EL (cell line): ENCODE measurements around the gene HAUS8.
"Not testable (repeated sequence)": the region's sequence is repeated elsewhere in the genome, so short reads cannot be mapped to it uniquely, and the experiment has no call there.

Experiments
- DNase-seq: peaks from one replicate; pipeline ENCODE4 v3.0.0-alpha.2; 2016

HAUS8 gene, protein sequence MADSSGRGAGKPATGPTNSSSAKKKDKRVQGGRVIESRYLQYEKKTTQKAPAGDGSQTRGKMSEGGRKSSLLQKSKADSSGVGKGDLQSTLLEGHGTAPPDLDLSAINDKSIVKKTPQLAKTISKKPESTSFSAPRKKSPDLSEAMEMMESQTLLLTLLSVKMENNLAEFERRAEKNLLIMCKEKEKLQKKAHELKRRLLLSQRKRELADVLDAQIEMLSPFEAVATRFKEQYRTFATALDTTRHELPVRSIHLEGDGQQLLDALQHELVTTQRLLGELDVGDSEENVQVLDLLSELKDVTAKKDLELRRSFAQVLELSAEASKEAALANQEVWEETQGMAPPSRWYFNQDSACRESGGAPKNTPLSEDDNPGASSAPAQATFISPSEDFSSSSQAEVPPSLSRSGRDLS

DNA sequence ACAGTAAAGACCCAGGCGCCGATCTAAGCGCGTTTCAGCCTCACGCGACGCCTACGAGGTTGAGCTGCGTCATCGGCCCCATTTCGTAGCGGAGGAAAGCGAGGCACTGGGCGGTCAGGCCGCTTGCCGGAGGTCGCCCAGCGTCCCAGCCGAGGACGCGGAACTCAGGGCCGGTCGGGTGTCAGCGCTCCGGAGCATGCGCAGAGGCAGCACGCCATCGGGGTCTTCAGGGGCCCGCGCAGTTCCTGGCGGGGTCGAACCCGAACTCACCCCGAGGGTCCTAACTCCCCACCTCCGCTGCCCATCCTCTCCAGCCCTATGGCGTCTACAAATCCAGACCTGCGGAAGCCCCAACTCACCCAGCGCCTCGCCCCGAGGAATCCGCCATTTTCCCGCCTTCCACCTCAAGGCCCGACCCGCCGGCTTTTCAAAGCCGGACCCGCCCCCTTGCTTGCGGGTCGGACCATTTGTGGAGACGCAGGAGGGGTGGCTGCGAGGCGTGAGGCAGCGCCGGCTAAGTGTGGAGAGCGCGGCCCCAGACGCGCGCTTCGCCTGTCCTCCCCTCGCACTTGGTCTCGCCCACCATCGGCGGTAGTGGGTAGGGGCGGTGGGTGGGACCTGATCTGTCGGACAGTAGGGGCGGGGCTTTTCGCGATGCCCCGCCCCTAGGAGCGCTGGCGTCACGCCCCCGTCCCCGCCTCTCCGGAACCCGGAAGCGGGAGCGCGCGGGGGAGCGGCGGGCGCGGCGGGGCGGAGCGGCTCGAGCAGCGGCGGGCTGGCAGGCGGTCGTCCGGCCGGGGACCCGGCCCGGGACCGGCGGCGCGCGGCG, at the start of gene HAUS8, which contains the start of gene MYO9B:
TSS of gene HAUS8 (minus strand) at position 418 of the 829 bp plus-strand sequence. CDS start at position 388, 30 bp downstream.
TSS of gene MYO9B (plus strand) at position 743 of the 829 bp plus-strand sequence. CDS start 25,941 bp downstream, outside the sequence.
- peak; percentile 99 for DNase-seq

DNA sequence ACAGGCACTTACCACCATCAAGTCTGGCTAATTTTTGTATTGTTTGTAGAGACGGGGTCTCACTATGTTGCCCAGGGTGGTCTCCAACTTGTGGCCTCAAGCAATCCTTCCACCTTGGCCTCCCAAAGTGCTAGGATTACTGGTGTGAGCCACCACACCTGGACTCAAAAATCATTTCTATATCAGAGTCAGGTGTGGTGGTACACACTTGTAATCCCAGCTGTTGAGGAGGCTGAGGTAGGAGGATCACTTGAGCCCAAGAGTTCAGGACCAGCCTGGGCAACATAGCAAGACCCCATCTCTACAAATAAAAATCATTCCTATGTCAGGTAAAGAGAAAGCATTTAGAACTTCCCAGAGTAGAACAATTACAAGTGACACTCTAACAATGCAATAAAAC, 48.8 kb upstream of the HAUS8 start:
- DNase-seq, result no peak

DNA sequence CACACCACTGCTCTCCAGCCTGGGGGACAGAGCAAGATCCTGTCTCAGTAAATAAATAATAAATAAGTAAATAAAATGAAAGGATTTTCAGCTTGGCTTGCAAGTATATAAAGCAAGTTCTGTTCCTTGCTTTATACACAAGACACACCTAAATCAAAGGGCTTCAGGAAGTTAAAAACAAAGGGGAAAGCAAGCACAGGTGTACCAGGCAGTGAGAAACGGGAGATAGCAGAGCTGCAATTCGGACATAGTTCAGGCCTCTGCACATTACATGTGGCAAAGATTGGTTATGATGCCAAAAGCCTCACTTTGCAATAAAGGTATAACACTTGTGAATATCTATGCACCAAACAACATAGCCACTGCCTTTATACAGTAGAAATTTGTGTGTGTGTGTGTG, 47.8 kb upstream of the HAUS8 start:
- no peak for DNase-seq

DNA sequence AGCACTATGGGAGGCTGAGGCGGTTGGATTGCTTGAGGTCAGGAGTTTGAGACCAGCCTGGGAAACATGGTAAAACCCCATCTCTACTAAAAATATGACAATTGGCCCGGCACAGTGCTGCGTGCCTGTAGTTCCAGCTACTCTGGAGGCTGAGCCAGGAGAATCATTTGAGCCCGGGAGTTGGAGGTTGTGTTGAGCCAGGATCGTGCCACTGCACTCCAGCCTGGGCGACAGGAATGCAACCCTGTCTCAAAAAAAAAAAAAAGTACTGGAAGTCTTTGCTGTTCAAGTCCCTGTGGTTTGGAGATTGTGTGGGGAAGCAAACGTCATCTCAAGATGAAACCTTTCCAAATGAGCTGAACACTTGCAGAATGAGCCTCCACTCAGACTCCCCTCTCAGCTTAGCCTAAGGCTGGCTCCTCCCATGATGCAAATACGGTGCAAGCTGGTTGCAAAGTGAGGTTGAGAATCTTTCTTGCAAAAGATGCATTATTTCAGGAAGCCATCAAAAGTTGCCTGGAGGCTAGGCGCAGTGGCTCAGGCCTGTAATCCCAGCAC, 46.6 kb upstream of the HAUS8 start:
- no peak for DNase-seq

DNA sequence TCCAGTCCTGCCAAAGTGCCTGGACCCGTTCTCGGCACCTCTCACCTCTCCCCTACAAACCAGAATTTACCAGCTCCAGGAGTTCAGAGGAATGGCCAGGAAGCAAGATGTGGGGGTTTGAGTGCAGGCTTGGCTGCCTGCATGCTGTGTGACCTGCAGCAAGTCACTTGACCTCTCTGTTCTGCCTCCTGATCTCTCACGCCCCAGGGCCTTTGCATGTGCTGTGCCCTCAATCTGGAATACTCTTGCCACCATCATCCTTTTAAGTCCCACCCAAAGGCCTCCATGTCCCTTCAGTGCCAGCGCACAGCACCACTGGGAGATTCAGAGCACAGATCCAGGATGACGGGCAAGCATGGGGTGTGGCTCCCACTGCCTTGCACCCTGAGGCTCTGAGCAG, 43.7 kb upstream of the HAUS8 start:
- DNase-seq, result no peak

DNA sequence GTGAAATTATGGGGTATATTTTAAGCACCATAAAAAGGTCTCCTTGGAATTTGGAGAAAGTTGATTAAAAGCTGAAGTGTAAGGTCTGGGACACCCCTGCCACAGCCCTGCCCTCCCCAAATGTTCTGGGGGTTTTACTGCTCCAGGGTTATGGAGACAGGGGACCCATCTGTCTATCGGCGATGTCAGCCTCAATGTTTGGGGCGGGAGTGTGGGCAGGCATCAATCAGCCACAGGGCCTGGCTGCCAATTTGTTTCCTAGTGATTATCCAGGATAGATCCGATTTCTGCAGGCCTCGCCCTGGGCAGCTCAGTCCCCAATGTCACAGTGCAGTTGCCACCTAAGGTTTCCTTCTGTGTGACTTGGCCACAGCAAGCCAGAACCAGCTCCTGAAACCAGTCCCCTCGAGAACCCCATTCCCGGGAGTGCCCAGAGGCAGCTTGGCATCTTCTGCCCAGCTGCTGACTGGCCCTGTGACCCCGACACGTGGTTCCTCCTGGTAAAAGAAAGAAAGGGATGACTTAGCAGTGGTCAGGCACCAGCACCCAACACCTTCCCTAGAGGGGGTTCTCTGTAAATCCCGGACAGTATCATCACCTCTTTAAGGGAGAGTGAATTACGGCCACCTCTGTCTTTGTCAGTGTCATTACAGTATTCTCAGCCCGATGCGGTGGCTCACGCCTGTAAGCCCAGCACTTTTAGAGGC, 41.9 kb upstream of the HAUS8 start:
- no peak for DNase-seq

DNA sequence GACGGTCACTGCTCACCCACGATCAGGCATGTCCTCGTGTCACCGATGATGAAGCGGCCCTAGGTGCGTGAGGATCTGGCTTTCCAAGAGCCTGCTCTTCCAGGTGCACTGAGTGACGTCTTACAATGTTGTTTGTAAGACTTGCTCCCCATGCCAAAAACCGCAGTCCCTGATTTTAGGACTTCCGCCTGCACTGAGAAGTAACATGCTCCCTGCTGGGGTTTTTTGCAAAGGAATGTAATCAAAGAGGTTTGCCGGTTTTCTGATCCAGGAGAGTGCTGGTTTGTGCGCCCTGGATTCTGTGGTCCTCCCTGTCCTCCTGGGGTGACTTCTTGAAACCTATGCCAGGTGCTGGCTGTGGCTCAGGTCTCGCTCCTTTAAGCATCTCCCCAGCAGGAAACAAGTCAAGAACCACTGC, 39.2 kb upstream of the HAUS8 start:
- DNase-seq, result no peak

DNA sequence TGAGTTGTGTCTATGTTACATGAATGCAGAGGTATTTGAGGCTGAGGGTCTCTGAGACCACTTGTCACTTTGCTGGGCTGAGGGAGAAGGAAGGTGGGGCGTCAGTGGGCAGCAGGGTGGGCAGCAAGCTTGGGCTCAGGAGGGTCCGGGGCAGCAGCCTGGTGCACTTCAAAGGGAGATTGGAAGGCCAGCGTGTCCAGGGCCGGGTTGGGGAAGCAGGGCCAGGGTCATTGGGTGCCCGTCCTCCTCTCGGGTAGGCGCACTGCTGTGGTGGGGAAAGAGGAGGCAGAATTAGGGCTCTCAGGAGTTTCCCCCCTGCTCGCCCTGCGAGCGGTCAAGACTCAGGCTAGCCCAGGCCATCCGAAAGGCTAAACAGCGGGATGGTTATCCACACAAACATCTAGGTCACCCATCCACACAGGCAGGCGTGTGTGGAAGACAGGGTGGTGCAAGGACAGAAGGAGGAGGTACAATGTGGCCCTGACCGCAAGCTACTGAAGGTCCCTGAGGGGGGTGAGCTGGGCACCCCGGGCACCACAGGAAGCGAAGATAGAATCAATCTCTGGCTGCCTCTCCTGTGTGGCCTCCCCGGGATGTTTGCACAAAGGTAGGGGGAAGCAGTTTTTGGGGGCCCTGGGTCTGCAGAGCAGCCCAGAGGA, 38.0 kb upstream of the HAUS8 start:
- no peak for DNase-seq

DNA sequence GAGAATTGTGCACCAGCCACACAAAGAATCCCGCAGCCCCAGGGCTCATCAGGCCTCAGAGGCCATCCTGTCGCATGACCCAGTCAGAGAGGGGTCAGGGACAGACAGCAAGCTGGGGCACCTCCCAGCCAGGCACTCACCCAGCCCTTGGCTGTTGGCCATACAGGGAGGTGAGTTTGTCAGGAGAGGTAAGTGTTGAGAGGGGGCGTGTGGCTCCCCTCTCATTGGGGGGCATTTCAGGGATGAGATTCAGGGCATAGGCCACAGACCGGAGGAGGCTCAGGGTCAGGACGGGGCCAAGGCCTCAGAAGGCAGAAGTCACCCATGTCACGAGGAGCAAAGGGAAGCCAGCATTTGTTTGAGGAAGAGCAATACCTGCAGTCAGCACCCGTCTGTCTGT, 37.4 kb upstream of the HAUS8 start:
- no peak for DNase-seq

DNA sequence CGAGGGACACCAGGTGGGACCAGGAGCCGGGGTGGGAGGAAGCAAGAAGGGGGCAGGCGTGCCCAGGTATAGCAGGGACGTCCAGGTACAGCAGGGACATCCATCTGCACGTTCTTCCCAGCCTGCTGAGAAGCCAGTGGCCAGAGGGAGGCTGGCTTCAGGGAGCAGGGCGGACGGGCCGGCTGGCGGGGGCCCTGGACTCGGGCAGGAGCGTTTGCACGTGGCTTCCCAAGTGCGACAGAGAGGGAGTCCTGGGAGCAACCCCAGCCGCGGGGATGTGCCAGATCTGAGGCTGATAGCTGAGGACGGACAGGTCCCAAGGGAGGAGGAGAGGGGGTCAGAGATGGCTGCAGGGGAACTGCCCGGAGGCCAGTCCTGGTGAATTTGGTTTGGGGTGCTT, 37.0 kb upstream of the HAUS8 start:
- DNase-seq, result no peak

DNA sequence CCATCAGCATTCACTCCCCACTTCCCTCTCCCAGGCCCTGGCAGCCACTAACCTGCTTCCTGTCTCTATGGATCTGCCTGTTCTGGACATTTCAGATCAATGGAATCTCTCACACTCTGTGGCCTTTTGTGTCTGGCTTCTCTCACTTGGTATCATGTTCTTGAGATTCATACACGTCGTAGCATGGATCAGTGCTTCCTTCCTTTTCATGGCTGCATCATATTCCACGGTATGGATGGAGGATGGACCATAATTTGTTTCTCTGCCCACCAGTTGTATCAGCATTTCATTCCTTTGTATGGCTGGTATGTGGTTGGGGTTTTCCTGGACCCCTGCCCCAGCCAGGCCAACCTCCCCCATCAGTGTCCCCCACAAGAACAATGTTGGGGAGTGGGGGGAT, 36.5 kb upstream of the HAUS8 start:
- no peak for DNase-seq

DNA sequence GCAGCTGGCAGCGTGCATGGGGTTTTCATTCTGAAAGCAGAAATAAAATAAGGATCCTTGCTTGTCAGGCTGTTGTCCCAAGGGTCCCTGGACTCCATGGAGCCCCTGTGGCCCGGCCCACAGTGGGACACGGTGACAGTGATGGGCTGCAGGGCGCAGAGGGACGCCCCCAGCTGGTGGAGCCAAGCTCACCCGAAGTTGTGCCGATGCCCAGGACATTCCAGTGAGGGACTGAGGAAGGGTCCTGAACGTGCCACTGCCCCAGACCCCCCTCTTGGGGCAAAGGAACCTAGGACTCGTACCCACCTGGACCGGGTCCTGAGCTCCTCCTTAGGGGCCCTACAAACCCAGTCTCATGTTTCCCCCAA, 35.3 kb upstream of the HAUS8 start:
- no peak for DNase-seq

DNA sequence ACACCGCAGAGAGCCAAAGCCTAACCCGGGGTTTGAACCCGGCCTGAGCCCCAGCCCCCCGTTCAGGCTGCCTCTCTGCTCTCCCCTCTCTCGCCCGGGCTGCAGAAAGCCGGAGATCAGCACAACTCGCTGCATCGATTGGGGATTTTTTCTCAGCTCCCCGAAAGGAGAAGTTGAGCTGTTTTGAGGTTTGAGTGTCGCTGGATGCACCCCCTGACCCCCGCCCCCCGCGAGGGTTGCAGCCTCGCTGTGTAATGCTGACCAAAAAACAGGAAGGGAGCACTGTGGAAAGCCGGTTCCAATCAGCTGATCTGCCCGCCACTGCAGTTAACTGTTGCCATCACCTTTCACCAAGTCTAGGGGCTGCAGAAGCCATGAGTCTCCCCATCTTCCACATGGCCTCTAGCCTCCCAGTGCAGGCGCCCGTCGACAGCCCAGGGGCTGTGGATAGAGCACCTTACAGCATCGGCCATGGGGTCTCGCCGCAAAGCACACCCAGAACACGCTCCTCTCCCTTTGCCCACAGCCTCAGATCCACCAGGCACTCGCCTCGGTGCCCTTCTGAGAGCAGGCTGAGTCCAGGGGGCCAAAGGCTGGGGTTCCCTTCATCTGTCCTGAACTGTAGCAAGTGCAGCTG, 34.8 kb upstream of the HAUS8 start:
- no peak for DNase-seq

DNA sequence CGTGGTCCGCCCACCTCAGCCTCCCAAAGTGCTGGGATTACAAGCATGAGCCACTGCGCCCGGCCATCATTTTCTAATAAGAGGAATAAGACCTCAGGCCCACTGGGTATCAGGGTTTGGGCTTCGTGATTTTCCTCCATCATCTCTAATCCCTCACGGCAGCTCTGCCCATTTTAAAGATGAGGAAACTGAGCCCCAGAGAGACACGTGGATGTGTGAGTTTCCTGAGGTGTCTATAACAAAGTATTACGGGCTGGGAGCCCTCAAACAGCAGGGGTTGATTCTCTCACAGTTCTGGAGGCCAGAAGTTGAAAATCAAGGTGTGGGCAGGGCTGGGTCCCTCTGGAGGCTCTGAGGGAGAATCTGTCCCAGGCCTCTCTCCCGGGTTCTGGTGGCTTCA, 34.0 kb upstream of the HAUS8 start:
- no peak for DNase-seq

DNA sequence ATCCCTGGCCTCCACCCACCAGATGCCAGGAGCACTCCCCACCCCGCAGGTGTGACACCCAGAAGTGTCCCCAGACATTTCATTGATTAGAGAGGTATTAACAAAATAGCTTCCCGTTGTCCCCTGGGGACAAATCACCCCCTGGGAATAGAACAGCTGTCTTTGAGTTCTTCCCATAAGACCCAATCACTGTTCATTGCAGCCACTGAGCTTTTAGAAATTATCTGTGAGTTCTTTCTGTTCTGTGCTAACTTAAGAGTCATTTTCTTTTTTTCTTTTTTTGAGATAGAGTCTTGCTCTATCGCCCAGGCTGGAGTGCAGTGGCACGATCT, 33.2 kb upstream of the HAUS8 start:
- no peak for DNase-seq

DNA sequence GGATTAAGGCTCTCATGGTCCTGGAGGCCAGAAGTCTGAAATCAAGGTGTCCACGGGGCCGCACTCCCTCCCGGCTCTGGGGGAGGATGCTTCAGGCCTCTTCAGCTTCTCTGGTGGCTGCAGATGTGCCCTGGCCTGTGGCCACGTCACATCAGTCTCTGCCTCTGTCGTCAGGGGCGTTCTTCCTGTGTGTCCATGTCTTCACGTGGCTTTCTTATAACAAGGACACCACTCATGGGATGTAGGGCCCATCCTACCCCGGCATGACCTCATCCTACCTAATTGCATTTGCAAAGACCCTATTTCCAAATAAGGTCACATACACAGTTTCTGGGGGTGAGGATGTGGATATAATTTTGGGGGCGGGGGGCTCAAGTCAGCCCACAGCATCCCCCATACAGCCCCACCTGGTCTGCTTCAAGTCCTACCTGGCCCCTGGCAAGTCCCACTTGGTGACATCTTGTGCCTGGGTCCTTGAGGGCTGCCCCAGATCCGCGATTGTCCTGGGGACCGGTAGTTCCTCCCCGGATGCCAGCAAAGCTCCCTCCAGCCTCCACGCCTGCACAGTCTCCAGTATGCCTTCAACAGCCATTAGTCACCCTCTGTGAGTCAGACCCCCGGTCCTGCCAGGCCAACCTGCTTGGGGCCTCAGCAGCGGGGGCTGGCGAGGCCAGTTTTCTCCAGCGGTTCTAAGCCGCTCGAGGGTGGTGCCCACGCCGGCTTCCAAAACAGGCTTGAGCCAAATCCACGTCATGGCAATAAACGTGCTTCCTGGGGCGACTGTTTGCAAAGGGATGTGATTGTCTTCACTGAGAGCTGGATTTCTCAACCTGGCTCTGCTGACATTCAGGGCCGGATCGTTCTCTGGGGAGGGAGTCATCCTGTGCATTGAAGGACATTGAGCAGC, 32.5 kb upstream of the HAUS8 start:
- DNase-seq, result peak; percentile 99

DNA sequence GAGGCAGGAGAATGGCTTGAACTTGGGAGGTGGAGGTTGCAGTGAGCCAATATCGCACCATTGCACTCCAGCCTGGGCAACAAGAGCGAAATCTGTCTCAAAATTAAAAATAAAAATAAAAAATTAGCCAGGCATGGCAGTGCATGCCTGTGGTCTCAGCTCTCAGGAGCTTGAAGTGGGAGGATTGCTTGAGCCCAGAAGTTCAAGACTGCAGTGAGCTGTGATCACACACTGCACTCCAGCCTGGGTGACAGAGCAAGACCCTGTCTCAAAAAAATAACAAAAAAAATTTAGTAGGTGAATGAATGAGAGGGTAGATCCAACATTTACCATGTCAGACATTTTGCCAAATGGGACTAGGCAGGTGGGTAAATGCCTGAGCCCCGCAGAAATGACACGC, 31.7 kb upstream of the HAUS8 start:
- DNase-seq, result not testable (repeated sequence)

DNA sequence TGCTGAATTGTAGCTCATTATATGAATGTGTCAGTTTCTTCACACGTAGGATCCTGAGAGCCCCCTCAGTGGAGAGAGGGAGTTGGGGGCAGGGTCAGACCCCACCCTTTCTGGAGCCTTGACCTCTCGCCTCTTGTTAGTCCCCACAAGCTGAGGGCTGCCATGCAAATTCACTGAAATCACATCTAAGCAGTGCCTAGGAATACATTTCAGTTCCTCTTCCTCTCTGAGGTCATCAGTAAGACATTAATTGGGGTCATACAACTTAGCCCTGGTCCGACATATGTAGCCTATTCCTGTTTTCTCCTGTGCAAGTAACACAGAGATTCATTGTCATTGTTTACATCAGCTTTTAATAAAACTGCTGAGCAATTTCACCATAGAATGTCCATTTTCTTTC, 30.3 kb upstream of the HAUS8 start:
- DNase-seq, result no peak

DNA sequence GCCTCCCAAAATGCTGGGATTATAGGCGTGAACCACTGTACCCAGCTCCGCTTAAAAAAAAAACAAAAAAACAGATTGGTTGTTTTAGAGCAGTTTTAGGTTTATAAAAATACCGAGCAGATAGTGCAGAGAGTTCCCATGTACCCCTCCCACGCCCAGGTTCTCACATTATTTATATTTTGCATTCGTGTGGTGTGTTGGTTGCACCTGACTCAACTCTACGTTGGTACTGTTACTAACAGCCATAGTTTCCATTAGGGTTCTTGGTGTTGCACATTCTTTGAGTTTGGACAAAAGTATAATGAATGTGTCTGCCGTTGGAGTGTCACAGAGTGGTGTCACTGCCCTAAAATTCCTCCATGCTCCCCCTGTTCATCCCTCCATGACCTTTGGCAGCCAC, 29.4 kb upstream of the HAUS8 start:
- DNase-seq, result no peak

DNA sequence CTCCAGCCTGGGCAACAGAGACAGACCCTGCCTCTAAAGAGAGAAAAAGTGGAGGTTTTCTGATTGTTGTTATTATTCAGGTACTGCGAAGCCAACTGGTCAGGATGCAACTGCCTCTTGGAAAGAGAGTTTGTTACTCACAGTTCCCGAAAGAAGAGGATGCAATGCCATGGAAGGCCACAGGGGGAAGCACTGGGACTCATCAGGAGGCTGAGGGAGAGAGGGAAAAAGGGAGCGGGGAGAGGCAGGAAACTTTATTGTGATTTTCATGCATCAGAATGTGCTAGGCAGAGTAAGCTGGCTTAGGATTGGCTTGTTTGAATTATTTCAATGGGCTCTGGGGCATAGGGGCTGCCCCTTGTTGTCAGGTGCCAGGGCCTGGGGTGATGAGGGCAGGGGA, 27.9 kb upstream of the HAUS8 start:
- DNase-seq, result peak; percentile 60
